GM18951 (cell line): Measurements from ENCODE around the gene FUOM.
A peak's percentile ranks its signal among the peaks of the same experiment; 100 is the strongest.
"Not testable (repeated sequence)": the region's sequence is repeated elsewhere in the genome, so short reads cannot be mapped to it uniquely, and the experiment has no call there.

Source experiments
- POLR2A ChIP-seq: IDR thresholded peaks from 4 replicates; pipeline ENCODE4 v1.6.1; 2011; ENCODE audit warnings: mild to moderate bottlenecking; ENCODE audit not compliant: insufficient read length, insufficient read depth; ENCODE audit errors: extremely low read depth
- in situ Hi-C: fragments of 300-500 bp; cut with MboI; formaldehyde crosslinking; loops from one replicate; pipeline ENCODE4 v1.12.0; 2022; ENCODE audit warnings: low sequenced_read_pairs, mixed read lengths, inconsistent platforms; ENCODE audit not compliant: unreplicated experiment

Gene FUOM

GRCh38 chr10:133394064-133394663 is 36.3 kb upstream of the FUOM start, which contains the start of gene MTG1:
TSS of gene MTG1 (plus strand) at chr10:133394157. CDS start at chr10:133394221, 64 bp downstream.
- in situ Hi-C loops: no loop called here
- TF ChIP-seq POLR2A: peak; percentile 92

DNA sequence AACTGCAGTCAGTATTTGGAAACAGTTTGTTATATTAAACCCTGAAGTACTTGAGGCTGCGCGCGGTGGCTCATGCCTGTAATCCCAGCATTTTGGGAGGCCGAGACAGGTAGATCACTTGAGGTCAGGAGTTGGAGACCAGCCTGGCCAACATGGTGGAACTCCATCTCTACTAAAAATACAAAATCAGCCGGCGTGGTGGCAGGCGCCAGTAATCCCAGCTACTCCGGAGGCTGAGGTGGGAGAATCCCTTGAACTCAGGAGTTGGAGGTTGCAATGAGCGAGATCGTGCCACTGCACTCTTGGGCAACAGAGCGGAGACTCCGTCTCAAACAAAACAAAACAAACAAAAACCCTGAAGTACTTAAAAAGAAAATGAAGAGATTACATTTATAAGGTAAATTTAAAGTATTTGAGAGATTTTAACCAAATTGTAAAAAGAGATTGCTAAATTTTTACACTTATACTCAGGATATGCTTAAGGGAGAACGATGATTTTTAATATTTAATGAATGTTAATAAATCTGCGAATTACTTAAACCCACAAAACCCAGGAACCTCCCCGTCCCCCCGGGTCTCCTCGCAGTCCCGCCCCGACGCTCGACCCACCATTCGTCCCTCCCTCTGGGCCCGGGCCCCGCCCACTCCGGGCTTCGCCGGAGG is 35.7 kb upstream of the FUOM start:
- in situ Hi-C loops: no loop called here

GRCh38 chr10:133391761-133392518 is 34.1 kb upstream of the FUOM start:
- TF ChIP-seq POLR2A: no peak
- in situ Hi-C loops: no loop called here

More for the DNA sequence above, 35.7 kb upstream of the FUOM start:
- no peak for TF ChIP-seq POLR2A

- no peak for TF ChIP-seq POLR2A
- in situ Hi-C loops: no loop called here
Observed at GRCh38 chr10:133391249-133391635, 33.4 kb upstream of the FUOM start.

GRCh38 chr10:133390597-133391248 is 32.9 kb upstream of the FUOM start:
- TF ChIP-seq POLR2A: no peak
- in situ Hi-C loops: no loop called here

- in situ Hi-C loops: no loop called here
- peak; percentile 54 for TF ChIP-seq POLR2A
Observed at GRCh38 chr10:133388973-133389818, 31.4 kb upstream of the FUOM start.

- no peak for TF ChIP-seq POLR2A
- in situ Hi-C loops: no loop called here
Observed at GRCh38 chr10:133388236-133388972, 30.6 kb upstream of the FUOM start.

DNA sequence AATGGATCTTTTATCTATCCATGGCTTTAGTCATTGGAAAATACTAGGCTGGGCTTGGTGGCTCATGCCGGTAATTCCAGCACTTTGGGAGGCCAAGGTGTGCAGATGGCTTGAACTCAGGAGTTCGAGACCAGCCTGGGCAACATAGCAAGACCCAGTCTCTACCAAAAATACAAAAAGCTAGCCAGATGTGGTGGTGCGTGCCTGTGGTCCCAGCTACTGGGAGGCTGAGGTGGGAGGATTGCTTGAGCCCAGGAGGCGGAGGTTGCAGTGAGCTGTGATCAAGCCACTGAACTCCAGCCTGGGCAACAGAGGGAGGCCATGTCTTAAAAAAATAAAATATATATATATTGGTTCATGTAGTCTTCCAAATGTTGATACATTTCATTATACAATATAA is 29.1 kb upstream of the FUOM start:
- in situ Hi-C loops: not testable (repeated sequence)

DNA sequence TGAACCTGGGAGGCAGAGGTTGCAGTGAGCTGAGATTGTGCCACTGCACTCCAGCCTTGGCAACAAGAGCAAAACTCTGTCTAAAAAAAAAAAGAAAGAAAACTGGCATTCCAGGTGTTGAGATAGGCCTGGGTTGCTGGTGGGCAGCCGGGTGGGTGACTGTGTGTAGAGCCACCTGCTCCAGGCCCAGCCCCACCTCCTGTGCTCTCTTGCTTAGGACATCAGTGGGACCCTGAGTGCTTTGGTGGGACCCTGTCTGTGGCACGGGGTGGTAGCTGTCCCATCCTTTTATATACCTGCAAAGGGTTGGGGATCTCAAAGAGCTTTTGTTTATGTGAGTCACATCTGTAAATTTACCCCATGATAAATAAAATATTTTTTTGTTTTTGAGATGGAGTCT is 27.4 kb upstream of the FUOM start:
- no peak for TF ChIP-seq POLR2A
- in situ Hi-C loops: no loop called here

GRCh38 chr10:133384071-133384470 is 26.3 kb upstream of the FUOM start:
- in situ Hi-C loops: no loop called here
- TF ChIP-seq POLR2A: no peak

- no peak for TF ChIP-seq POLR2A
- in situ Hi-C loops: no loop called here
Observed at GRCh38 chr10:133383551-133383950, 25.7 kb upstream of the FUOM start.

- in situ Hi-C loops: no loop called here
- TF ChIP-seq POLR2A: no peak
Observed at GRCh38 chr10:133381036-133381435, 23.2 kb upstream of the FUOM start.
